HL-60 (cell line): ENCODE data around the gene RSPO4.

Experiments
- CTCF ChIP-seq: IDR thresholded peaks from one replicate; pipeline ENCODE4 v1.5.1; 2011; ENCODE audit warnings: low read length, control low read depth, inconsistent platforms; ENCODE audit not compliant: insufficient read depth
- REST ChIP-seq: IDR thresholded peaks from 2 replicates; pipeline ENCODE4 v1.6.1; 2012; ENCODE audit warnings: low read depth; ENCODE audit not compliant: insufficient replicate concordance

GRCh38 chr20:924639-925038, 77.5 kb downstream of the RSPO4 start:
- TF ChIP-seq CTCF: no peak
- no peak for TF ChIP-seq REST
